Limb (tissue), 2 donors: ENCODE measurements around the gene NOP9.
"Not testable (repeated sequence)": the region's sequence is repeated elsewhere in the genome, so short reads cannot be mapped to it uniquely, and the experiment has no call there.

Experiments
- DNase-seq, 2 donors: peaks; one replicate each; pipeline ENCODE4 v3.0.0-alpha.2; 2016; ENCODE audit errors: extremely low spot score in 2 of 2

NOP9 gene

GRCh38 chr14:24349742-24350141, 50.1 kb downstream of the NOP9 start:
- DNase-seq: no peak

- DNase-seq: no peak
Measured at GRCh38 chr14:24351517-24351916, 51.9 kb downstream of the NOP9 start.

DNA sequence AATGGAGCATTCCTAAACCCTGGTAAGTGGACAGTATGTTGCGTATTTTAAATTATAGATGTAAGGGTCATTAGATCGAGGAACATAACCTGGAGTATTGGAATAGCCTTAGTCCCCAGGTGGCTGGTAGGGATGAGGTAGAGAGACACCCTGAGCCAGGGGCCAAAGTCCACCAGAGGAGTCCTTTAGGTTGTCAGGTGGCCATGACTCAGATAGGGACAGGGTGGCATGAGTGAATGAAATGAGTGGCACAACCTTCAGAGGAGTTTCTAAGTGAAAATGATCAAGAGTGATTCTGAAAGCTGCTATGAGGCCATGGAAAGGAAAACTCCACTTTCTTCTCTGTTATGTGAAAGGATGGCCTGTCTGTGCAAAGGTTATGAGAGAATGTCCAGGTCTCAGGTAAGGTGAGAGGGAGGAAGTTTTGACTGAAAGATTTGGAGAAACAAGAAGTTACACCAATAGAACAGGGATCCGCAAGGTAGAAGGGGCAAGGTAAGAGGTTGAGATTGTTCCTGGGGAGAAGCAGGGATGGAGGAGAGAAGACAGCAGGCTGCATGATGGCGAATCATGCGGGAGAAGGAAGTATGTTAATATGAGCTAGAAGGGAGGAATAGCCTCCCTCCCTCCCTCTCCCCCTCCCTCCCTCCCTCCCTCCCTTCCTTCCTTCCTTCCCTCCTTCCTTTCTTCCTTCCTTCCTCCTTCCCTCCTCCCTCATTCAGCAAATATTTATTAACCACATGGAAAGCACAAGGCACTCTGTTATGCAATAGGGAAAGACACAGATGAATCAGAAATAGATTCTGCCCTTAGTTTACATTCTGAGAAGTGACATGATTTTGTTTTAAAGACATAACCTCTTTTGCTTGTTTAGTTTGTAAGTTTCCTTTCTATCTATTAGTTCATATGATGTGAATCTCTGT, 54.2 kb downstream of the NOP9 start:
- no peak for DNase-seq

DNA sequence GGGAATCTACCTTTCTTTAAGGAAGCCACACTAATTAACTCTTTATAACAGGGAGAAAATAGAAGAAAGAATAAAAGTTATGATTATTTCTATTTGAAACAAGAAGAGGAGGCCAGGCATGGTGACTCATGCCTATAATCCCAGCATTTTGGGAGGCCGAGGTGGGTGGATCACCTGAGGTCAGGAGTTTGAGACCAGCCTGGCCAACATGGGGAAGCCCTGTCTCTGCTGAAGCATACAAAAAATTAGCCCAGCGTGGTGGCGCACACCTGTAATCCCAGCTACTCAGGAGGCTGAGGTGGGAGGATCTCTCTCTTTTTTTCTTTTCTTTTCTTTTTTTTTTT, 54.8 kb downstream of the NOP9 start:
- not testable (repeated sequence) for DNase-seq

- DNase-seq: no peak
Measured at GRCh38 chr14:24355009-24355408, 55.4 kb downstream of the NOP9 start.

DNA sequence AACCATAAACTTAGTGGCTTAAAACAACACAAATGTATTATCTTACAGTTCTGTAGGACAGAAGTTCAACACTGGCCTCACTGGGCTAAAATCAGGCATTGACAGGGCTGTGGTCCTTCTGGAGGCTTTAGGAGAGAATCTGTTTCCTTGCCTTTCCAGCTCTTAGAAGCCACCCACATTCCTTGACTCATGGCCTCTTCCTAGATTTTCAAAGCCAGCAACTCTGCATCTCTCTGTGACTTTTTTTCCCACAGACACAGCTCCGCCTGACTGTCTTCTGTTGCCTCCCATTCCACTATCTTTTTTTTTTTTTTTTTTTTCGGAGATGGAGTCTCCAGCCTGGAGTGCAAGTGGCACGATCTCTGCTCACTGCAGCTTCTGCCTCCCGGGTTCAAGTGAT, 56.6 kb downstream of the NOP9 start:
- no peak for DNase-seq
